ENCODE results near the gene LCN15.
"Not testable (repeated sequence)": the region's sequence is repeated elsewhere in the genome, so short reads cannot be mapped to it uniquely, and the experiment has no call there.

The LCN15 gene

GRCh38 chr9:136773386-136774044 is 9.2 kb upstream of the LCN15 start:
- no peak for DNase-seq

- no peak for DNase-seq
These were observed 7.6 kb upstream of the LCN15 start for GRCh38 chr9:136771907-136772415.

GRCh38 chr9:136769710-136770191 is 5.4 kb upstream of the LCN15 start:
- no peak for DNase-seq

GRCh38 chr9:136766410-136767120 is 2.2 kb upstream of the LCN15 start:
- DNase-seq, result peak; percentile 16

- DNase-seq, result not testable (repeated sequence)
These were observed 1.6 kb upstream of the LCN15 start for GRCh38 chr9:136765745-136766409.

GRCh38 chr9:136765041-136765440 is 723 bp upstream of the LCN15 start:
- no peak for DNase-seq

GRCh38 chr9:136763649-136764035 is 676 bp downstream of the LCN15 start:
- no peak for DNase-seq

- no peak for DNase-seq
These were observed 1.2 kb downstream of the LCN15 start for GRCh38 chr9:136762915-136763648.

- no peak for DNase-seq
These were observed 2.1 kb downstream of the LCN15 start for GRCh38 chr9:136762221-136762691.

GRCh38 chr9:136761545-136761981 is 2.8 kb downstream of the LCN15 start:
- DNase-seq, result no peak

GRCh38 chr9:136760834-136761544 is 3.3 kb downstream of the LCN15 start:
- peak; percentile 30 for DNase-seq

- no peak for DNase-seq
These were observed 3.9 kb downstream of the LCN15 start for GRCh38 chr9:136760424-136760823.

GRCh38 chr9:136759436-136760325 is 4.6 kb downstream of the LCN15 start:
- DNase-seq, result no peak

- no peak for DNase-seq
These were observed 5.3 kb downstream of the LCN15 start for GRCh38 chr9:136759001-136759400.

GRCh38 chr9:136757751-136758140 is 6.6 kb downstream of the LCN15 start:
- DNase-seq, result no peak

- DNase-seq, result no peak
These were observed 7.0 kb downstream of the LCN15 start for GRCh38 chr9:136757328-136757727.

GRCh38 chr9:136756836-136757235 is 7.5 kb downstream of the LCN15 start:
- no peak for DNase-seq

- DNase-seq, result no peak
These were observed 8.2 kb downstream of the LCN15 start for GRCh38 chr9:136756134-136756438.

- DNase-seq, result not testable (repeated sequence)
These were observed 8.8 kb downstream of the LCN15 start for GRCh38 chr9:136755302-136756133.

- DNase-seq, result no peak
These were observed 9.6 kb downstream of the LCN15 start for GRCh38 chr9:136754626-136755301.
